K562 (cell line): Measurements from ENCODE around the gene NUP210. TPM values are rescaled to one million over a fixed set of nuclear protein-coding genes. Genes with fewer than 3 reads are reported as not detected.

Experiments used
- ATAC-seq: fragments of 200-7000 bp; cut with Tn5 transposase; 3 replicates; pipeline ENCODE4 v1.9.1; 2020; ENCODE audit warnings: moderate library complexity
- BruUV-seq: library from RNA; stranded (reverse); fragments of 400-500 nt; replicated peaks from 2 replicates; lab custom pipeline; 2021; lab: Mats Ljungman, UMichigan
- CTCF ChIA-PET: fragments of 300-600 bp; formaldehyde crosslinking; extraction: SDS; loops from one replicate; lab custom pipeline; 2021; ENCODE audit warnings: low intra/inter-chr PET ratio; lab: Yijun Ruan, JAX
- POLR2A ChIA-PET: fragments of 300-600, 350-650 bp; sonication (Branson Sonifier 250); formaldehyde crosslinking; extraction: SDS; loops from one replicate; lab custom pipeline; 2021; ENCODE audit warnings: antibody characterized with exemption, inconsistent platforms; lab: Yijun Ruan, JAX
- DNase-seq, 4 experiments: peaks; one replicate each; pipeline versions ENCODE4 v3.0.0 to v3.0.0-alpha.2; 2011 to 2018; ENCODE audit warnings: low spot score in 3 of 4, mixed read lengths in 3 of 4; ENCODE audit errors: extremely low read depth in 1 of 4
- FAIRE-seq: peaks from 2 replicates; lab custom pipeline; 2011; peaks lifted over from hg19 to GRCh38; lab: Jason Lieb, UNC
- H2AFZ ChIP-seq: 2 replicates; pipeline ENCODE4 v1.6.0; 2011; ENCODE audit warnings: low read depth, low read length, control low read depth, inconsistent platforms
- H3K27ac ChIP-seq: fragments of 200-600 bp; 3 replicates; pipeline ENCODE4 v1.8.0; 2011; ENCODE audit warnings: low read depth, mild to moderate bottlenecking, control low read depth, inconsistent platforms, low read length, moderate library complexity, mixed read lengths; ENCODE audit errors: extremely low read depth
- H3K27me3 ChIP-seq, 2 experiments: fragments of 300-600 bp in 1 of 2; 2 replicates in 1 of 2; 3 replicates in 1 of 2; pipeline versions ENCODE4 v1.6.0 to v1.8.0; 2011; ENCODE audit warnings: inconsistent platforms in 2 of 2, low read length in 2 of 2, mild to moderate bottlenecking in 1 of 2, mixed read lengths in 1 of 2, moderate library complexity in 1 of 2; ENCODE audit not compliant: control insufficient read depth in 2 of 2, insufficient read depth in 2 of 2
- H3K36me3 ChIP-seq: fragments of 300-600 bp; 3 replicates; pipeline ENCODE4 v1.8.0; 2011; ENCODE audit warnings: mild to moderate bottlenecking, low read length, inconsistent platforms; ENCODE audit not compliant: control insufficient read depth, insufficient read depth
- H3K4me1 ChIP-seq, 2 experiments: fragments of 200-600 bp in 1 of 2; replicated peaks in 1 of 2; 2 replicates in 1 of 2; 3 replicates in 1 of 2; pipeline versions ENCODE4 v1.5.1 to v1.8.0; 2011; ENCODE audit warnings: inconsistent platforms in 2 of 2, low read length in 2 of 2, mild to moderate bottlenecking in 1 of 2, mixed read lengths in 1 of 2, moderate library complexity in 1 of 2; ENCODE audit not compliant: control insufficient read depth in 2 of 2, insufficient read depth in 2 of 2
- H3K4me2 ChIP-seq: 2 replicates; pipeline ENCODE4 v1.6.1; 2011; ENCODE audit warnings: low read length, control low read depth, inconsistent platforms, mixed read lengths; ENCODE audit not compliant: insufficient read depth
- H3K4me3 ChIP-seq: fragments of 200-600 bp; sonication (generic), shearing (Covaris generic); 2 replicates; pipeline ENCODE4 v1.5.1; 2016; ENCODE audit warnings: control low read depth, inconsistent platforms
- H3K79me2 ChIP-seq: fragments of 200-600 bp; 3 replicates; pipeline ENCODE4 v1.8.0; 2011; ENCODE audit warnings: low read length, inconsistent platforms; ENCODE audit not compliant: control insufficient read depth, insufficient read depth
- H3K9ac ChIP-seq, 2 experiments: 2 replicates each; pipeline versions ENCODE4 v1.6.0 to v1.6.1; 2011; ENCODE audit warnings: low read depth in 2 of 2, low read length in 2 of 2, control low read depth in 1 of 2, inconsistent platforms in 1 of 2, mild to moderate bottlenecking in 1 of 2, mixed read lengths in 1 of 2; ENCODE audit not compliant: insufficient read depth in 1 of 2
- H3K9me1 ChIP-seq: one replicate; pipeline ENCODE4 v1.6.0; 2011; ENCODE audit warnings: inconsistent platforms, mild to moderate bottlenecking, low read length, moderate library complexity; ENCODE audit not compliant: control insufficient read depth, insufficient read depth
- H3K9me3 ChIP-seq: replicated peaks from 2 replicates; pipeline ENCODE4 v1.5.1; 2011; ENCODE audit warnings: low read depth, low read length, inconsistent platforms; ENCODE audit not compliant: control insufficient read depth, insufficient read depth
- H4K20me1 ChIP-seq: replicated peaks from 2 replicates; pipeline ENCODE4 v1.6.1; 2011; ENCODE audit warnings: low read length, inconsistent platforms, mixed read lengths; ENCODE audit not compliant: control insufficient read depth, insufficient read depth
- CBX3 ChIP-seq, 2 experiments: IDR thresholded peaks; 1 replicate in 1 of 2; 2 replicates in 1 of 2; pipeline ENCODE4 v1.6.1; 2012; ENCODE audit warnings: inconsistent platforms in 2 of 2, low read length in 2 of 2, borderline replicate concordance in 1 of 2, control low read depth in 1 of 2
- CTBP1 ChIP-seq: fragments of 450-650 bp; IDR thresholded peaks from 2 replicates; pipeline ENCODE4 v1.6.1; 2016; ENCODE audit warnings: borderline replicate concordance
- FOS ChIP-seq: IDR thresholded peaks from 3 replicates; pipeline ENCODE4 v1.6.1; 2011; ENCODE audit not compliant: insufficient read length; ENCODE audit errors: extremely low read depth
- GTF2B ChIP-seq: IDR thresholded peaks from 2 replicates; pipeline ENCODE4 v1.6.1; 2011; ENCODE audit not compliant: insufficient read length; ENCODE audit errors: extremely low read depth
- IRF2 ChIP-seq: sonication (generic); formaldehyde crosslinking; IDR thresholded peaks from 2 replicates; pipeline ENCODE4 v1.8.1; 2022; ENCODE audit warnings: mild to moderate bottlenecking, missing genetic modification reagents
- MAFF ChIP-seq: IDR thresholded peaks from 2 replicates; pipeline ENCODE4 v1.6.1; 2012; ENCODE audit warnings: low read length, improper control_type of control experiment
- MCM5 ChIP-seq: fragments of 450-650 bp; IDR thresholded peaks from 2 replicates; pipeline ENCODE4 v1.6.1; 2016; ENCODE audit warnings: low read depth
- TOE1 ChIP-seq, 2 experiments: fragments of 450-650 bp in 1 of 2; sonication (generic) in 1 of 2; formaldehyde crosslinking in 1 of 2; IDR thresholded peaks; 2 replicates each; pipeline versions ENCODE4 v1.7.1 to v1.8.0; 2016 to 2022; ENCODE audit warnings: borderline replicate concordance in 2 of 2, mild to moderate bottlenecking in 2 of 2, antibody characterized with exemption in 1 of 2, inconsistent platforms in 1 of 2, low read depth in 1 of 2, missing genetic modification reagents in 1 of 2, moderate library complexity in 1 of 2
- ZFP1 ChIP-seq: fragments of 450-650 bp; formaldehyde crosslinking; IDR thresholded peaks from 2 replicates; pipeline ENCODE4 v1.4.0; 2020; ENCODE audit warnings: mild to moderate bottlenecking, mixed read lengths
- ZKSCAN8 ChIP-seq: fragments of 200-800 bp; sonication (Bioruptor generic); IDR thresholded peaks from 2 replicates; pipeline ENCODE4 v1.6.1; 2016; ENCODE audit warnings: missing genetic modification characterization, missing compliant biosample characterization
- ZNF561 ChIP-seq: fragments of 450-650 bp; formaldehyde crosslinking; conservative IDR thresholded peaks from 2 replicates; pipeline ENCODE4 v1.4.0; 2020; ENCODE audit warnings: mild to moderate bottlenecking, moderate library complexity
- ZNF699 ChIP-seq: fragments of 250-450 bp; sonication (Bioruptor Pico); IDR thresholded peaks from 2 replicates; pipeline ENCODE4 v1.8.0; 2021; ENCODE audit warnings: mild to moderate bottlenecking, moderate library complexity; ENCODE audit not compliant: insufficient replicate concordance
- WGBS: fragments of 100-300 bp; shearing (Covaris generic); methylation state at CpG from one replicate; pipeline ENCODE4 v1.1.6; 2016; ENCODE audit warnings: low coverage, mixed read lengths; ENCODE audit not compliant: insufficient coverage; ENCODE audit errors: missing lambda C conversion rate; 5-methylcytosine and 5-hydroxymethylcytosine counted together
- in situ Hi-C: fragments of 300-500 bp; cut with MboI; formaldehyde crosslinking; loops from 4 replicates; pipeline ENCODE4 v1.15.0; 2018; ENCODE audit warnings: inconsistent platforms, mixed read lengths
- intact Hi-C: fragments of 100-400 bp; cut with micrococcal nuclease; formaldehyde crosslinking; loops from 2 replicates; pipeline ENCODE4 v1.14.2; 2022
- polyA plus RNA-seq, 8 experiments: library from polyadenylated mRNA; depleted of rRNA in 4 of 8; stranded (reverse) in 5 of 8; unstranded in 3 of 8; fragments of >200 nt; fragmentation: Nextera tagmentation in 2 of 8; fragmentation: Illumina TruSeq in 1 of 8; extraction: Ambion mirVana in 2 of 8; extraction: Trizol in 1 of 8; gene quantifications; 2 replicates each; pipeline versions ENCODE4 v1.2.1 to v1.2.3, GENCODE V29; 2011 to 2014; ENCODE audit warnings: inconsistent platforms in 1 of 8, missing spikeins in 1 of 8
- total RNA-seq, 7 experiments: library from RNA; depleted of rRNA in 6 of 7; stranded (reverse); fragments of >200 nt in 6 of 7; fragmentation: Illumina TruSeq in 2 of 7; extraction: Trizol in 2 of 7; gene quantifications; 2 replicates each; pipeline versions ENCODE4 v1.2.1 to v1.2.3, GENCODE V29; 2011 to 2021; ENCODE audit warnings: low replicate concordance in 1 of 7
- TF ChIP-seq, protein P1 (sequence below): fragments of 250-450 bp; sonication (Bioruptor Pico); IDR thresholded peaks from 2 replicates; pipeline ENCODE4 v1.4.0; 2020; ENCODE audit warnings: mild to moderate bottlenecking, moderate library complexity, borderline replicate concordance

Gene NUP210
- total and polyA plus RNA-seq, 9 of the 15 experiments (the other 6 are each of a cell fraction or from before 2014, with no cell fraction given): 1.2 to 138 (median 44.0) TPM

GRCh38 chr3:13286873-13287272 lies 133.2 kb downstream of the NUP210 start:
- BruUV-seq: no TSS peak
- intact Hi-C loops: loop anchor here (10.0 kb wide), 1 partner anchor 368 kb away; no protein-coding TSS in a partner anchor

DNA sequence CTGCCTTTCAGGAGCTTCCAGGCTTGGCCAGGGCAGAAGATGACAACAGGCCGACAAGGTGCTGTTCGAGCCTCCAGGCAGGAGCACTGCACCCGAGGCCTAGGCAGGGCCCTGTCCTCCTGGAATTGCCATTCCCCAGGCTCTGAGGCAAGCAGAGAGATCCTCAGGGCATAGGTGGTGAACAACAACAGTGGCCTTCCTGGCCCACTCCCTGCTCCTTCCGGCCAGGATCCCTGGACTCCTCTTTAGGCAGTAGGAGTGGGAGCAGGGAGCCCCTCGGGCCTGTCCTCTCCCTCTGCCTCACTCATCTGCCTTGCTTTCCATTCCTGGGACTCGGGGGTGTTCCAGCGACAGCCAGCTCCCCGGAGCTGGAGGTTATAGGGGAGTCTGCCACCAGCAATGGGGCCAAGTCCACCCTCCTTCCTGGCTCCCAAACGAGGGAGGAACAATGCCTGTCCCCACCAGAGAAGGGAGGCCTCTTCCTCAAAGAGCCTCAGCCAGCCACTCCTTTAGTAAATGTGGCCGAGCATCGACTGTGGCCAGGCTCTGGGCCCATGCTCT lies 135.0 kb downstream of the NUP210 start:
- 10% methylated on average over 11 of the region's 11 CpGs for WGBS
- Histone ChIP-seq H3K27ac (no peak overlapping the region), H3K9ac (no peak overlapping the region), H2AFZ (no peak overlapping the region), H3K4me2 (no peak overlapping the region), H3K4me3 (no peak overlapping the region), H3K36me3 (no peaks in the 10 kb centered on the region), H3K79me2 (no peaks in the 10 kb centered on the region), H3K27me3 (peaks cover 24 to 45% of the 10 kb centered on the region in 2 experiments), H3K9me1 (no peaks in the 10 kb centered on the region), H3K9me3 (peaks cover 11% of the 10 kb centered on the region), H3K4me1 (peaks cover 6 to 27% of the 10 kb centered on the region in 2 experiments; a peak in 4 of 5 replicates), H4K20me1 (no peaks in the 10 kb centered on the region; the same call in 1 of the 2 replicates)
- DNase-seq (no peak), FAIRE-seq (no peak), ATAC-seq (no peak)
- in situ Hi-C loops: no loop called here
- ChIA-PET CTCF (no interaction called here), POLR2A (no interaction called here)
- BruUV-seq: no TSS peak
- intact Hi-C loops: loop anchor here (10.0 kb wide), 1 partner anchor 370 kb away; no protein-coding TSS in a partner anchor
- TF ChIP-seq CTBP1 (no peak), ZKSCAN8 (CRISPR knock-in tag) (no peak), IRF2 (no peak), MCM5 (no peak), TOE1 (IDR thresholded peaks at IDR 0.05; ENCODE audit: borderline replicate concordance) (no peak), TOE1 (CRISPR knock-in tag; IDR thresholded peaks at IDR 0.05; ENCODE audit: borderline replicate concordance, low read depth) (no peak), ZNF699 (CRISPR knock-in tag) (no peak), FOS (no peak), GTF2B (no peak), MAFF (no peak)
- TF ChIP-seq, protein P1, sequence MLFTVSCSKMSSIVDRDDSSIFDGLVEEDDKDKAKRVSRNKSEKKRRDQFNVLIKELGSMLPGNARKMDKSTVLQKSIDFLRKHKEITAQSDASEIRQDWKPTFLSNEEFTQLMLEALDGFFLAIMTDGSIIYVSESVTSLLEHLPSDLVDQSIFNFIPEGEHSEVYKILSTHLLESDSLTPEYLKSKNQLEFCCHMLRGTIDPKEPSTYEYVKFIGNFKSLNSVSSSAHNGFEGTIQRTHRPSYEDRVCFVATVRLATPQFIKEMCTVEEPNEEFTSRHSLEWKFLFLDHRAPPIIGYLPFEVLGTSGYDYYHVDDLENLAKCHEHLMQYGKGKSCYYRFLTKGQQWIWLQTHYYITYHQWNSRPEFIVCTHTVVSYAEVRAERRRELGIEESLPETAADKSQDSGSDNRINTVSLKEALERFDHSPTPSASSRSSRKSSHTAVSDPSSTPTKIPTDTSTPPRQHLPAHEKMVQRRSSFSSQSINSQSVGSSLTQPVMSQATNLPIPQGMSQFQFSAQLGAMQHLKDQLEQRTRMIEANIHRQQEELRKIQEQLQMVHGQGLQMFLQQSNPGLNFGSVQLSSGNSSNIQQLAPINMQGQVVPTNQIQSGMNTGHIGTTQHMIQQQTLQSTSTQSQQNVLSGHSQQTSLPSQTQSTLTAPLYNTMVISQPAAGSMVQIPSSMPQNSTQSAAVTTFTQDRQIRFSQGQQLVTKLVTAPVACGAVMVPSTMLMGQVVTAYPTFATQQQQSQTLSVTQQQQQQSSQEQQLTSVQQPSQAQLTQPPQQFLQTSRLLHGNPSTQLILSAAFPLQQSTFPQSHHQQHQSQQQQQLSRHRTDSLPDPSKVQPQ (CRISPR knock-in tag): no peak

More at GRCh38 chr3:13286873-13287272, 133.2 kb downstream of the NUP210 start:
- peaks cover 11% of the 10 kb centered on the region for H3K9me3 ChIP-seq
- FAIRE-seq: no peak
- 0 out of 3 replicates have a peak, but pooled peaks of 1 of the 2 experiments have one; percentile 58 for TF ChIP-seq CBX3 (IDR thresholded peaks at IDR 0.05; ENCODE audit: borderline replicate concordance in 1 of 2, low read length in 2 of 2)
- TF ChIP-seq ZNF561 (CRISPR knock-in tag): no peak
- TF ChIP-seq ZFP1: peak; percentile 89
- TF ChIP-seq, all 486 proteins: peak for 2
- no peaks in the 10 kb centered on the region for H4K20me1 ChIP-seq
- H3K9me1 ChIP-seq: no peaks in the 10 kb centered on the region
- no peak for DNase-seq
- H3K4me2 ChIP-seq: no peak overlapping the region
- WGBS: 0% methylated on average over 2 of the region's 2 CpGs
- ATAC-seq: no peak
- no peak overlapping the region for H3K4me3 ChIP-seq
- H3K79me2 ChIP-seq: no peaks in the 10 kb centered on the region
- in situ Hi-C loops: no loop called here
- ChIA-PET CTCF (interaction anchor here (0.5 kb wide), 1 partner anchor 361 kb away, joined by 5 read pairs; no protein-coding TSS in a partner anchor), POLR2A (no interaction called here)
- H3K36me3 ChIP-seq: no peaks in the 10 kb centered on the region
- peaks cover 6 to 15% of the 10 kb centered on the region in 2 experiments; a peak in 4 of 5 replicates for H3K4me1 ChIP-seq
- H3K9ac ChIP-seq: no peak overlapping the region
- peaks cover 27 to 38% of the 10 kb centered on the region in 2 experiments for H3K27me3 ChIP-seq
- no peak overlapping the region for H2AFZ ChIP-seq
- H3K27ac ChIP-seq: no peak overlapping the region
